Calu3 (cell line): ENCODE data around the gene ACTL6A. TPM values are rescaled to one million over a fixed set of nuclear protein-coding genes. Genes with fewer than 3 reads are reported as not detected.

Experiments
- BruUV-seq: library from RNA; stranded (reverse); fragments of 400-500 nt; replicated peaks from 2 replicates; lab custom pipeline; 2021; lab: Mats Ljungman, UMichigan
- CTCF ChIA-PET: fragments of 300-600 bp; sonication (Branson Sonifier 250); formaldehyde crosslinking; loops from one replicate; lab custom pipeline; 2022; ENCODE audit warnings: antibody characterized with exemption; lab: Charles Lee
- DNase-seq: peaks from one replicate; pipeline ENCODE4 v3.0.0; 2022
- H3K27ac Mint-ChIP-seq: one replicate; pipeline ENCODE4 v1.8.0; 2022; ENCODE audit warnings: mixed read lengths; ENCODE audit not compliant: unreplicated experiment
- H3K27me3 Mint-ChIP-seq: one replicate; pipeline ENCODE4 v1.8.0; 2022; ENCODE audit warnings: mixed read lengths; ENCODE audit not compliant: unreplicated experiment
- H3K36me3 Mint-ChIP-seq: one replicate; pipeline ENCODE4 v1.8.0; 2022; ENCODE audit warnings: mild to moderate bottlenecking, moderate library complexity, mixed read lengths; ENCODE audit not compliant: insufficient read depth, unreplicated experiment
- H3K4me1 Mint-ChIP-seq: one replicate; pipeline ENCODE4 v1.8.0; 2022; ENCODE audit warnings: mild to moderate bottlenecking, low read depth, mixed read lengths; ENCODE audit not compliant: unreplicated experiment
- H3K4me3 Mint-ChIP-seq: one replicate; pipeline ENCODE4 v1.8.0; 2022; ENCODE audit warnings: mild to moderate bottlenecking, low read depth, moderate library complexity, mixed read lengths; ENCODE audit not compliant: unreplicated experiment
- H3K9me3 Mint-ChIP-seq: one replicate; pipeline ENCODE4 v1.8.0; 2022; ENCODE audit warnings: low read depth, mixed read lengths; ENCODE audit not compliant: unreplicated experiment
- intact Hi-C: fragments of 100-400 bp; cut with micrococcal nuclease; formaldehyde crosslinking; loops from one replicate; pipeline ENCODE4 v1.10.0; 2022; ENCODE audit not compliant: unreplicated experiment
- total RNA-seq: library from RNA; stranded (reverse); gene quantifications from 2 replicates; pipeline ENCODE4 v1.2.3, GENCODE V29; 2022
- TF ChIP-seq, protein P1 (sequence below): fragments of 200-600 bp; IDR thresholded peaks from one replicate; pipeline ENCODE4 v1.8.0; 2022; ENCODE audit warnings: antibody characterized with exemption; ENCODE audit not compliant: unreplicated experiment

Gene ACTL6A
- total RNA-seq, 1 experiment from 2014 or later = 158 TPM

GRCh38 chr3:179526989-179527391, 35.7 kb upstream of the ACTL6A start:
- no peak for DNase-seq
- no TSS peak for BruUV-seq
- H3K36me3 Mint-ChIP-seq = no peaks in the 10 kb centered on the region
- H3K27me3 Mint-ChIP-seq = peaks cover 7% of the 10 kb centered on the region
- TF ChIP-seq, protein P1, sequence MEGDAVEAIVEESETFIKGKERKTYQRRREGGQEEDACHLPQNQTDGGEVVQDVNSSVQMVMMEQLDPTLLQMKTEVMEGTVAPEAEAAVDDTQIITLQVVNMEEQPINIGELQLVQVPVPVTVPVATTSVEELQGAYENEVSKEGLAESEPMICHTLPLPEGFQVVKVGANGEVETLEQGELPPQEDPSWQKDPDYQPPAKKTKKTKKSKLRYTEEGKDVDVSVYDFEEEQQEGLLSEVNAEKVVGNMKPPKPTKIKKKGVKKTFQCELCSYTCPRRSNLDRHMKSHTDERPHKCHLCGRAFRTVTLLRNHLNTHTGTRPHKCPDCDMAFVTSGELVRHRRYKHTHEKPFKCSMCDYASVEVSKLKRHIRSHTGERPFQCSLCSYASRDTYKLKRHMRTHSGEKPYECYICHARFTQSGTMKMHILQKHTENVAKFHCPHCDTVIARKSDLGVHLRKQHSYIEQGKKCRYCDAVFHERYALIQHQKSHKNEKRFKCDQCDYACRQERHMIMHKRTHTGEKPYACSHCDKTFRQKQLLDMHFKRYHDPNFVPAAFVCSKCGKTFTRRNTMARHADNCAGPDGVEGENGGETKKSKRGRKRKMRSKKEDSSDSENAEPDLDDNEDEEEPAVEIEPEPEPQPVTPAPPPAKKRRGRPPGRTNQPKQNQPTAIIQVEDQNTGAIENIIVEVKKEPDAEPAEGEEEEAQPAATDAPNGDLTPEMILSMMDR = no peak
- no peak overlapping the region for H3K27ac Mint-ChIP-seq
- H3K4me1 Mint-ChIP-seq = no peaks in the 10 kb centered on the region
- intact Hi-C loops = no loop called here
- no peak overlapping the region for H3K4me3 Mint-ChIP-seq
- no peaks in the 10 kb centered on the region for H3K9me3 Mint-ChIP-seq
- CTCF ChIA-PET = no interaction called here

GRCh38 chr3:179528772-179529171, 34.0 kb upstream of the ACTL6A start:
- no peaks in the 10 kb centered on the region for H3K36me3 Mint-ChIP-seq
- H3K27me3 Mint-ChIP-seq = peaks cover 21% of the 10 kb centered on the region
- no TSS peak for BruUV-seq
- intact Hi-C loops = no loop called here
- H3K4me3 Mint-ChIP-seq = no peak overlapping the region
- CTCF ChIA-PET = no interaction called here
- DNase-seq = no peak
- H3K9me3 Mint-ChIP-seq = no peaks in the 10 kb centered on the region
- H3K4me1 Mint-ChIP-seq = no peaks in the 10 kb centered on the region
- TF ChIP-seq, protein P1 = no peak
- H3K27ac Mint-ChIP-seq = no peak overlapping the region

DNA sequence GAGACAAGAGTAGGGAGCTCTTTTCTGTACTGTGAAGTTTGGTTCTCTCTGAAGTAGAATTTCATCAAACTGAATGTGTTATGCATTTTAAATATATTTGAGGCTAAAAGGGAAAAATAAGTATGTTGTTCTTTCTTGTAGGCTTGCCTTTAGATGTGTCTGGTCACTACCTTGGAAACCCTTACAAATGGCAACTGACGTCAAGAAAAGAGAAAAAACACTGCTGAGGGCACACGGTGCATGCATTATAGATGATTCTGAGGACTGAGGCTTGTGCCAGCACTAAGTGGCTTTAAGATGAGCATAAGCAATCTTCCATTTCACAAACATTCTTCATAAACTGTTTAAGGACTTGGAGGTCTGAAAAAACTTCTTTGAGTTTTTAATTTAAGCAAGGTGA, 31.1 kb upstream of the ACTL6A start:
- CTCF ChIA-PET = interaction anchor here (0.7 kb wide), 1 partner anchor 118 kb away, joined by 5 read pairs; no protein-coding TSS in a partner anchor
- no peaks in the 10 kb centered on the region for H3K4me1 Mint-ChIP-seq
- no peak overlapping the region for H3K27ac Mint-ChIP-seq
- intact Hi-C loops = no loop called here
- DNase-seq = no peak
- no peaks in the 10 kb centered on the region for H3K36me3 Mint-ChIP-seq
- no TSS peak for BruUV-seq
- no peak overlapping the region for H3K4me3 Mint-ChIP-seq
- no peaks in the 10 kb centered on the region for H3K9me3 Mint-ChIP-seq
- peaks cover 28% of the 10 kb centered on the region for H3K27me3 Mint-ChIP-seq
- TF ChIP-seq, protein P1 = no peak

DNA sequence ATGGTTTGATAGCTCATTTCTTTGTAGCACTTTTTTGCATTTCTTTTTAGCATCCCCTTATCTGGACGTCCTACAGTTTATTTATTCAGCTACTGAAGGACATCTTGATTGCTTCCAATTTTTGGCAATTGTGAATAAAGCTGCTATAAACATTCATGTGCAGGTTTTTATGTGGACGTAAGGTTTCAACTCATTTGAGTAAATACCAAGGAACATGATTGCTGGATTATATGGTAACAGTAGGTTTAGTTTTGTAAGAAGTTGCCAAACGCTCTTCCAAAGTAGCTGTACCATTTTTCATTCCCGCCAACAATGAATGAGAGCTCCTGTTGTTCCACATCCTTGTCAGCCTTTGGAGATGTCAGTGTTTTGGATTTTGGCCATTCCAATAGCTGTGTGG, 29.5 kb upstream of the ACTL6A start:
- no peak overlapping the region for H3K27ac Mint-ChIP-seq
- BruUV-seq = no TSS peak
- H3K4me3 Mint-ChIP-seq = no peak overlapping the region
- H3K9me3 Mint-ChIP-seq = no peaks in the 10 kb centered on the region
- DNase-seq = no peak
- H3K4me1 Mint-ChIP-seq = no peaks in the 10 kb centered on the region
- intact Hi-C loops = no loop called here
- no peaks in the 10 kb centered on the region for H3K36me3 Mint-ChIP-seq
- CTCF ChIA-PET = no interaction called here
- peaks cover 28% of the 10 kb centered on the region for H3K27me3 Mint-ChIP-seq
- TF ChIP-seq, protein P1 = no peak
